Measurements from ENCODE around the gene CEACAM16. TPM values are rescaled to one million over a fixed set of nuclear protein-coding genes. Genes with fewer than 3 reads are reported as not detected.
A peak's percentile ranks its signal among the peaks of the same experiment; 100 is the strongest.

The CEACAM16 gene
- total and polyA plus RNA-seq, 2 donors = not detected

- DNase-seq (ENCODE audit: extremely low spot score) = no peak
- H3K4me3 ChIP-seq (ENCODE audit: low read depth, low read length) = no peak overlapping the region
- WGBS = 67% methylated on average over 3 of the region's 3 CpGs
- H3K4me1 ChIP-seq (ENCODE audit: insufficient read depth) = no peaks in the 10 kb centered on the region
- H3K27ac ChIP-seq (ENCODE audit: low read depth) = no peak overlapping the region
- H3K36me3 ChIP-seq (ENCODE audit: insufficient read depth) = no peaks in the 10 kb centered on the region
Observed at GRCh38 chr19:44744871-44745332, 46.0 kb downstream of the CEACAM16 start.

- WGBS = 26% methylated on average over 10 of the region's 10 CpGs
- Histone ChIP-seq H3K27ac (ENCODE audit: low read depth) (peak overlapping the region; percentile 33), H3K36me3 (ENCODE audit: insufficient read depth) (no peaks in the 10 kb centered on the region), H3K4me1 (ENCODE audit: insufficient read depth) (no peaks in the 10 kb centered on the region), H3K4me3 (ENCODE audit: low read depth, low read length) (no peak overlapping the region)
- no peak for DNase-seq (ENCODE audit: extremely low spot score)
Observed at GRCh38 chr19:44745341-44745831, 46.4 kb downstream of the CEACAM16 start.

GRCh38 chr19:44745887-44746600 lies 47.1 kb downstream of the CEACAM16 start:
- Histone ChIP-seq H3K27ac (ENCODE audit: low read depth) (peak overlapping the region; percentile 33), H3K4me3 (ENCODE audit: low read depth, low read length) (no peak overlapping the region), H3K4me1 (ENCODE audit: insufficient read depth) (no peaks in the 10 kb centered on the region), H3K36me3 (ENCODE audit: insufficient read depth) (no peaks in the 10 kb centered on the region)
- DNase-seq (ENCODE audit: extremely low spot score) = no peak
- 77% methylated on average over 4 of the region's 4 CpGs for WGBS

- H3K4me1 ChIP-seq (ENCODE audit: insufficient read depth) = no peaks in the 10 kb centered on the region
- H3K4me3 ChIP-seq (ENCODE audit: low read depth, low read length) = no peak overlapping the region
- WGBS = 73% methylated on average over 5 of the region's 5 CpGs
Observed at GRCh38 chr19:44746616-44746945, 47.6 kb downstream of the CEACAM16 start.

GRCh38 chr19:44746946-44747738 lies 48.2 kb downstream of the CEACAM16 start:
- no peaks in the 10 kb centered on the region for H3K4me1 ChIP-seq (ENCODE audit: insufficient read depth)
- peak overlapping the region; percentile 89 for H3K4me3 ChIP-seq (ENCODE audit: low read depth, low read length)
- H3K27ac ChIP-seq (ENCODE audit: low read depth) = peak overlapping the region; percentile 77
- DNase-seq (ENCODE audit: extremely low spot score) = peak; percentile 87
- 7% methylated on average over 34 of the region's 34 CpGs for WGBS
- no peaks in the 10 kb centered on the region for H3K36me3 ChIP-seq (ENCODE audit: insufficient read depth)

More at GRCh38 chr19:44746616-44746945, 47.6 kb downstream of the CEACAM16 start:
- peak overlapping the region; percentile 77 for H3K27ac ChIP-seq (ENCODE audit: low read depth)
- H3K36me3 ChIP-seq (ENCODE audit: insufficient read depth) = no peaks in the 10 kb centered on the region
- no peak for DNase-seq (ENCODE audit: extremely low spot score)

- H3K4me1 ChIP-seq (ENCODE audit: insufficient read depth) = no peaks in the 10 kb centered on the region
Observed at GRCh38 chr19:44747739-44748425, 48.9 kb downstream of the CEACAM16 start.

GRCh38 chr19:44748426-44749254 lies 49.7 kb downstream of the CEACAM16 start, which contains the start of gene BCL3:
TSS of gene BCL3 (plus strand) at chr19:44748708. CDS start at chr19:44748791, 83 bp downstream.
- Histone ChIP-seq H3K4me3 (ENCODE audit: low read depth, low read length) (peak within 1 kb of the TSS; percentile 89), H3K4me1 (ENCODE audit: insufficient read depth) (no peaks in the 10 kb centered on the region), H3K27ac (ENCODE audit: low read depth) (peak within 1 kb of the TSS; percentile 90), H3K36me3 (ENCODE audit: insufficient read depth) (no peaks in the 10 kb centered on the region)
- no peak for DNase-seq (ENCODE audit: extremely low spot score)
- WGBS = under 1% methylated on average over 84 of the region's 88 CpGs

More at GRCh38 chr19:44747739-44748425, 48.9 kb downstream of the CEACAM16 start:
- DNase-seq (ENCODE audit: extremely low spot score) = no peak
- Histone ChIP-seq H3K4me3 (ENCODE audit: low read depth, low read length) (peak overlapping the region; percentile 89), H3K27ac (ENCODE audit: low read depth) (peak overlapping the region; percentile 73), H3K36me3 (ENCODE audit: insufficient read depth) (no peaks in the 10 kb centered on the region)
- WGBS = 1% methylated on average over 26 of the region's 26 CpGs

- Histone ChIP-seq H3K4me1 (ENCODE audit: insufficient read depth) (no peaks in the 10 kb centered on the region), H3K4me3 (ENCODE audit: low read depth, low read length) (peak overlapping the region; percentile 89), H3K36me3 (ENCODE audit: insufficient read depth) (no peaks in the 10 kb centered on the region), H3K27ac (ENCODE audit: low read depth) (peak overlapping the region; percentile 90)
- 20% methylated on average over 1 of the region's 1 CpG for WGBS
- DNase-seq (ENCODE audit: extremely low spot score) = no peak
Observed at GRCh38 chr19:44749292-44749691, 50.3 kb downstream of the CEACAM16 start.

- 75% methylated on average over 10 of the region's 10 CpGs for WGBS
- peak overlapping the region; percentile 89 for H3K4me3 ChIP-seq (ENCODE audit: low read depth, low read length)
- no peaks in the 10 kb centered on the region for H3K4me1 ChIP-seq (ENCODE audit: insufficient read depth)
Observed at GRCh38 chr19:44749994-44750393, 51.0 kb downstream of the CEACAM16 start.

GRCh38 chr19:44752123-44752815 lies 53.3 kb downstream of the CEACAM16 start:
- no peaks in the 10 kb centered on the region for H3K36me3 ChIP-seq (ENCODE audit: insufficient read depth)
- H3K4me1 ChIP-seq (ENCODE audit: insufficient read depth) = no peaks in the 10 kb centered on the region
- no peak for DNase-seq (ENCODE audit: extremely low spot score)
- no peak overlapping the region for H3K27ac ChIP-seq (ENCODE audit: low read depth)
- 72% methylated on average over 8 of the region's 8 CpGs for WGBS
- no peak overlapping the region for H3K4me3 ChIP-seq (ENCODE audit: low read depth, low read length)

More at GRCh38 chr19:44749994-44750393, 51.0 kb downstream of the CEACAM16 start:
- DNase-seq (ENCODE audit: extremely low spot score) = no peak
- Histone ChIP-seq H3K27ac (ENCODE audit: low read depth) (no peak overlapping the region), H3K36me3 (ENCODE audit: insufficient read depth) (no peaks in the 10 kb centered on the region)

GRCh38 chr19:44752816-44753625 lies 54.1 kb downstream of the CEACAM16 start:
- WGBS = 14% methylated on average over 18 of the region's 18 CpGs
- no peaks in the 10 kb centered on the region for H3K4me1 ChIP-seq (ENCODE audit: insufficient read depth)

GRCh38 chr19:44753626-44753931 lies 54.6 kb downstream of the CEACAM16 start:
- H3K4me1 ChIP-seq (ENCODE audit: insufficient read depth) = no peaks in the 10 kb centered on the region
- DNase-seq (ENCODE audit: extremely low spot score) = no peak
- no peaks in the 10 kb centered on the region for H3K36me3 ChIP-seq (ENCODE audit: insufficient read depth)
- H3K4me3 ChIP-seq (ENCODE audit: low read depth, low read length) = peak overlapping the region; percentile 38
- peak overlapping the region; percentile 86 for H3K27ac ChIP-seq (ENCODE audit: low read depth)
- 2% methylated on average over 11 of the region's 11 CpGs for WGBS

More at GRCh38 chr19:44752816-44753625, 54.1 kb downstream of the CEACAM16 start:
- no peak for DNase-seq (ENCODE audit: extremely low spot score)
- H3K36me3 ChIP-seq (ENCODE audit: insufficient read depth) = no peaks in the 10 kb centered on the region
- peak overlapping the region; percentile 38 for H3K4me3 ChIP-seq (ENCODE audit: low read depth, low read length)
- H3K27ac ChIP-seq (ENCODE audit: low read depth) = peak overlapping the region; percentile 78

Measured in urinary bladder (tissue), 4 donors.